Uterus (tissue), 4 donors: ENCODE results near the gene G6PC3. TPM values are rescaled to one million over a fixed set of nuclear protein-coding genes. Genes with fewer than 3 reads are reported as not detected.
"Not testable (repeated sequence)": the region's sequence is repeated elsewhere in the genome, so short reads cannot be mapped to it uniquely, and the experiment has no call there.

Experiments used
- DNase-seq, 2 donors: peaks; one replicate each; pipeline ENCODE4 v3.0.0-alpha.2; 2019 to 2020
- H3K27ac ChIP-seq, 2 donors: fragments of 200-600 bp; sonication (generic); 1 replicate in 1 of 2; 2 replicates in 1 of 2; pipeline ENCODE4 v1.5.1; 2016 to 2018
- H3K27me3 ChIP-seq, 2 donors: fragments of 200-600 bp; sonication (generic); one replicate each; pipeline ENCODE4 v1.5.1; 2018 to 2019; ENCODE audit warnings: control low read depth in 1 of 2
- H3K36me3 ChIP-seq, 2 donors: fragments of 200-600 bp; sonication (generic); one replicate each; pipeline ENCODE4 v1.5.1; 2019; ENCODE audit warnings: control low read depth in 1 of 2
- H3K4me1 ChIP-seq, 2 donors: fragments of 200-600 bp; sonication (generic); one replicate each; pipeline ENCODE4 v1.5.1; 2018 to 2019; ENCODE audit warnings: control low read depth in 1 of 2
- H3K4me3 ChIP-seq, 2 donors: fragments of 200-600 bp; sonication (generic); 1 replicate in 1 of 2; 2 replicates in 1 of 2; pipeline ENCODE4 v1.5.1; 2018 to 2019; ENCODE audit warnings: mild to moderate bottlenecking in 1 of 2
- H3K9me3 ChIP-seq, 2 donors: fragments of 200-600 bp; sonication (generic); one replicate each; pipeline ENCODE4 v1.5.1; 2019; ENCODE audit warnings: control low read depth in 1 of 2
- POLR2A ChIP-seq, 2 donors: fragments of 450-650 bp; IDR thresholded peaks; one replicate each; pipeline ENCODE4 v1.6.1; 2016; ENCODE audit warnings: antibody characterized with exemption in 2 of 2, mild to moderate bottlenecking in 1 of 2, moderate library complexity in 1 of 2
- intact Hi-C: fragments of 100-400 bp; cut with DNase I; formaldehyde crosslinking; loops from one replicate; pipeline ENCODE4 v1.15.1; 2023; ENCODE audit warnings: low total_unique reads
- total RNA-seq, 4 donors: library from RNA; depleted of rRNA in 3 of 4; stranded (reverse); fragments of >200 nt in 3 of 4; gene quantifications; one replicate each; pipeline versions ENCODE4 v1.1.0 to v1.2.4, GENCODE V29; 2014 to 2023
- TF ChIP-seq, protein P1 (sequence below), 4 experiments: fragments of 200-600 bp in 2 of 4; fragments of 450-650 bp in 2 of 4; sonication (generic) in 2 of 4; IDR thresholded peaks; one replicate each; pipeline ENCODE4 v1.5.1; 2016 to 2019; ENCODE audit warnings: antibody characterized with exemption in 4 of 4, mild to moderate bottlenecking in 2 of 4, moderate library complexity in 1 of 4
- donor health status: DM: yes; HTN: yes; CAD: no.

The G6PC3 gene
- total RNA-seq, 4 donors from 2014 or later = 12.4 to 66.3 (median 33.8) TPM

- TF ChIP-seq POLR2A (IDR thresholded peaks at IDR 0.05) = no peak
- TF ChIP-seq, protein P1, sequence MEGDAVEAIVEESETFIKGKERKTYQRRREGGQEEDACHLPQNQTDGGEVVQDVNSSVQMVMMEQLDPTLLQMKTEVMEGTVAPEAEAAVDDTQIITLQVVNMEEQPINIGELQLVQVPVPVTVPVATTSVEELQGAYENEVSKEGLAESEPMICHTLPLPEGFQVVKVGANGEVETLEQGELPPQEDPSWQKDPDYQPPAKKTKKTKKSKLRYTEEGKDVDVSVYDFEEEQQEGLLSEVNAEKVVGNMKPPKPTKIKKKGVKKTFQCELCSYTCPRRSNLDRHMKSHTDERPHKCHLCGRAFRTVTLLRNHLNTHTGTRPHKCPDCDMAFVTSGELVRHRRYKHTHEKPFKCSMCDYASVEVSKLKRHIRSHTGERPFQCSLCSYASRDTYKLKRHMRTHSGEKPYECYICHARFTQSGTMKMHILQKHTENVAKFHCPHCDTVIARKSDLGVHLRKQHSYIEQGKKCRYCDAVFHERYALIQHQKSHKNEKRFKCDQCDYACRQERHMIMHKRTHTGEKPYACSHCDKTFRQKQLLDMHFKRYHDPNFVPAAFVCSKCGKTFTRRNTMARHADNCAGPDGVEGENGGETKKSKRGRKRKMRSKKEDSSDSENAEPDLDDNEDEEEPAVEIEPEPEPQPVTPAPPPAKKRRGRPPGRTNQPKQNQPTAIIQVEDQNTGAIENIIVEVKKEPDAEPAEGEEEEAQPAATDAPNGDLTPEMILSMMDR (IDR thresholded peaks at IDR 0.05) = no peak
- no peak for DNase-seq
- Histone ChIP-seq H3K4me1 (peaks cover 8 to 18% of the 10 kb centered on the region in 2 donors), H3K27ac (no peak overlapping the region), H3K36me3 (no peaks in the 10 kb centered on the region), H3K9me3 (no peaks in the 10 kb centered on the region), H3K4me3 (no peak overlapping the region), H3K27me3 (no peaks in the 10 kb centered on the region)
- intact Hi-C loops = no loop called here
Measured at GRCh38 chr17:44118427-44119050, 48.0 kb downstream of the G6PC3 start.

DNA sequence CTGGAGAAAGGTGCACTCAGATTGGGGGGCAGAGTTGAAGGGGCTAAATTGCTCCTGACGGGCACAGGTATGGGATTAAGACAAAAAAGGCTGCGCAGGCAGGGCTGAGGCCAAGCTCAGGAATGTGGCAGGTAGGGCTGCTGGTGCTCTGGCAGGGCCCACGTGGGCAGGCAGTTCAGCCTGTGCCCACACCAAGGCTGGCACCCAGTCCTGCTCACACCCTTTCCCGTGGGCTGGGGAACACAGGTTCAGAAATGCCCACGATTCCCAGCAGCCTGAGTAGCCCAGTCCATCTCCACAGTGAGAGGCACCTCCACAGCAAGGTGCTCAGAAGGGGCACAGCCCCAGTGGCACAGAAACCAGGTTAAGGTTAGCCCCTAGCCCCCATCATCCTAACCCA lies 48.5 kb downstream of the G6PC3 start:
- H3K4me1 ChIP-seq = peaks cover 8 to 15% of the 10 kb centered on the region in 2 donors
- intact Hi-C loops = no loop called here
- no peaks in the 10 kb centered on the region for H3K27me3 ChIP-seq
- TF ChIP-seq, protein P1 (IDR thresholded peaks at IDR 0.05) = no peak
- no peak for TF ChIP-seq POLR2A (IDR thresholded peaks at IDR 0.05)
- no peak overlapping the region for H3K27ac ChIP-seq
- H3K4me3 ChIP-seq = no peak overlapping the region
- no peak for DNase-seq
- H3K9me3 ChIP-seq = no peaks in the 10 kb centered on the region
- H3K36me3 ChIP-seq = no peaks in the 10 kb centered on the region

DNA sequence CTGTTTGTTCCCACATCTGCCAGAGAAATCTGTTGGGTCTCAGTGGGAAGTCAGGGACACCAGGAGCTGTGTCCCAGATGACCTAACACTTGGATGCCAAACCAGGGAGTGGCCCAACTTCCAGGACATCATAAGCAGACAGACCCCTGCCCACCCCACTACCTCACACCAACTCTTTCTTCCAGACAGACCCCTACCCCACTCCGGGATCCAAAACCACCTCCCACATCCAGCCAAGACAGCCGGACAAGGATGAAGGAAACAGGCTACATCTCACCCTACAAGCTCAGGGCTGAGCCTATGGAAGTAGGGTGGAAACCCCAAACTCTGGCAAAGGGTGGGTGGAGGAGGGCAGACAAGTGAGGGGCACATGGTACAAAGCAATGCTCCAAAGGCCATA lies 49.3 kb downstream of the G6PC3 start:
- peak overlapping the region in 1 of 2 donors; percentile 14 for H3K27ac ChIP-seq
- H3K27me3 ChIP-seq = no peaks in the 10 kb centered on the region
- no peaks in the 10 kb centered on the region for H3K36me3 ChIP-seq
- no peak for DNase-seq
- no peaks in the 10 kb centered on the region for H3K9me3 ChIP-seq
- no peak overlapping the region for H3K4me3 ChIP-seq
- intact Hi-C loops = no loop called here
- no peak for TF ChIP-seq POLR2A (IDR thresholded peaks at IDR 0.05)
- TF ChIP-seq, protein P1 (IDR thresholded peaks at IDR 0.05) = no peak
- peaks cover 8 to 9% of the 10 kb centered on the region in 2 donors for H3K4me1 ChIP-seq

DNA sequence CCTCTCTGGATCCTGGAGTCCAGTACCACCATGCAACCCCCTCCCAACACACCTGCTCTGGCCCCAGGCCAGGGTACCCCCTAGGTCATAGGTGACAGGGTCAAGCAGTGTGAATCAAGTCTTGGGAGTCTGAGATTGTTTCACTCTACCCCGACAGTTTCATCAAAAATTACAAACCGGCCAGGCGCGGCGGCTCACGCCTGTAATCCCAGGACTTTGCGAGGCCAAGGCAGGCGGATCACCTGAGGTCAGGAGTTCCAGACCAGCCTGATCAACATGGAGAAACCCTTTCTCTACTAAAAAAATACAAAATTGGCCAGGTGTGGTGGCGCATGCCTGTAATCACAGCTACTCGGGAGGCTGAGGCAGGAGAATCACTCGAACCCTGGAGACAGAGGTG lies 49.7 kb downstream of the G6PC3 start:
- intact Hi-C loops, H3K4me1 ChIP-seq, H3K36me3 ChIP-seq, H3K27me3 ChIP-seq, H3K9me3 ChIP-seq, DNase-seq, H3K4me3 ChIP-seq: not testable (repeated sequence)
- peak overlapping the region in 1 of 2 donors; percentile 1 for H3K27ac ChIP-seq

- Histone ChIP-seq H3K27ac (peak overlapping the region; percentile 96 to 97), H3K27me3 (no peaks in the 10 kb centered on the region), H3K4me1 (peaks cover 8 to 9% of the 10 kb centered on the region in 2 donors), H3K36me3 (no peaks in the 10 kb centered on the region), H3K9me3 (no peaks in the 10 kb centered on the region), H3K4me3 (peak overlapping the region in 1 of 2 donors; percentile 94)
- no peak for DNase-seq
- intact Hi-C loops = no loop called here
- no peak for TF ChIP-seq POLR2A (IDR thresholded peaks at IDR 0.05)
- TF ChIP-seq, protein P1 (IDR thresholded peaks at IDR 0.05) = no peak
Measured at GRCh38 chr17:44120851-44121605, 50.5 kb downstream of the G6PC3 start.
